ENCODE results near the gene CSMD2.
"Not testable (repeated sequence)": the region's sequence is repeated elsewhere in the genome, so short reads cannot be mapped to it uniquely, and the experiment has no call there.

CSMD2 gene

GRCh38 chr1:33516891-33517567 is 648.0 kb downstream of the CSMD2 start:
- H3K27ac ChIP-seq (ENCODE audit: low read depth, low read length) = no peak overlapping the region

GRCh38 chr1:33516428-33516827 is 648.6 kb downstream of the CSMD2 start:
- Histone ChIP-seq H3K36me3 (ENCODE audit: control insufficient read depth, insufficient read depth, low read length) (no peaks in the 10 kb centered on the region), H3K4me1 (ENCODE audit: control insufficient read depth, insufficient read depth, low read length) (peaks cover 14% of the 10 kb centered on the region), H3K27ac (ENCODE audit: low read depth, low read length) (no peak overlapping the region), H3K9me3 (ENCODE audit: control insufficient read depth, insufficient read depth, low read depth, low read length) (0 out of 2 replicates have a peak, but pooled peaks cover 2% of the 10 kb centered on the region), H3K27me3 (ENCODE audit: control insufficient read depth, insufficient read depth, low read length) (no peaks in the 10 kb centered on the region), H3K9ac (ENCODE audit: low read length) (no peak overlapping the region), H3K4me3 (ENCODE audit: low read depth, low read length) (no peak overlapping the region)

More at GRCh38 chr1:33516891-33517567, 648.0 kb downstream of the CSMD2 start:
- H3K9ac ChIP-seq (ENCODE audit: low read length) = no peak overlapping the region
- no peaks in the 10 kb centered on the region for H3K36me3 ChIP-seq (ENCODE audit: control insufficient read depth, insufficient read depth, low read length)
- 0 out of 2 replicates have a peak, but pooled peaks cover 2% of the 10 kb centered on the region for H3K9me3 ChIP-seq (ENCODE audit: control insufficient read depth, insufficient read depth, low read depth, low read length)
- H3K4me3 ChIP-seq (ENCODE audit: low read depth, low read length) = no peak overlapping the region
- no peaks in the 10 kb centered on the region for H3K27me3 ChIP-seq (ENCODE audit: control insufficient read depth, insufficient read depth, low read length)
- H3K4me1 ChIP-seq (ENCODE audit: control insufficient read depth, insufficient read depth, low read length) = peaks cover 14% of the 10 kb centered on the region

- no peak overlapping the region for H3K4me3 ChIP-seq (ENCODE audit: low read depth, low read length)
- no peak overlapping the region for H3K9ac ChIP-seq (ENCODE audit: low read length)
- H3K27me3 ChIP-seq (ENCODE audit: control insufficient read depth, insufficient read depth, low read length) = no peaks in the 10 kb centered on the region
- H3K27ac ChIP-seq (ENCODE audit: low read depth, low read length) = no peak overlapping the region
- H3K36me3 ChIP-seq (ENCODE audit: control insufficient read depth, insufficient read depth, low read length) = no peaks in the 10 kb centered on the region
- 0 out of 2 replicates have a peak, but pooled peaks cover 2% of the 10 kb centered on the region for H3K9me3 ChIP-seq (ENCODE audit: control insufficient read depth, insufficient read depth, low read depth, low read length)
- peaks cover 14% of the 10 kb centered on the region for H3K4me1 ChIP-seq (ENCODE audit: control insufficient read depth, insufficient read depth, low read length)
Measured at GRCh38 chr1:33515607-33516006, 649.4 kb downstream of the CSMD2 start.

GRCh38 chr1:33515112-33515511 is 649.9 kb downstream of the CSMD2 start:
- H3K4me3 ChIP-seq (ENCODE audit: low read depth, low read length) = no peak overlapping the region
- no peaks in the 10 kb centered on the region for H3K27me3 ChIP-seq (ENCODE audit: control insufficient read depth, insufficient read depth, low read length)
- H3K4me1 ChIP-seq (ENCODE audit: control insufficient read depth, insufficient read depth, low read length) = peaks cover 14% of the 10 kb centered on the region
- H3K27ac ChIP-seq (ENCODE audit: low read depth, low read length) = no peak overlapping the region
- H3K36me3 ChIP-seq (ENCODE audit: control insufficient read depth, insufficient read depth, low read length) = no peaks in the 10 kb centered on the region
- H3K9me3 ChIP-seq (ENCODE audit: control insufficient read depth, insufficient read depth, low read depth, low read length) = 0 out of 2 replicates have a peak, but pooled peaks cover 4% of the 10 kb centered on the region
- no peak overlapping the region for H3K9ac ChIP-seq (ENCODE audit: low read length)

GRCh38 chr1:33512226-33513011 is 652.6 kb downstream of the CSMD2 start:
- Histone ChIP-seq H3K4me3 (ENCODE audit: low read depth, low read length) (no peak overlapping the region), H3K36me3 (ENCODE audit: control insufficient read depth, insufficient read depth, low read length) (no peaks in the 10 kb centered on the region), H3K9ac (ENCODE audit: low read length) (no peak overlapping the region), H3K27ac (ENCODE audit: low read depth, low read length) (no peak overlapping the region), H3K27me3 (ENCODE audit: control insufficient read depth, insufficient read depth, low read length) (no peaks in the 10 kb centered on the region), H3K4me1 (ENCODE audit: control insufficient read depth, insufficient read depth, low read length) (peaks cover 14% of the 10 kb centered on the region), H3K9me3 (ENCODE audit: control insufficient read depth, insufficient read depth, low read depth, low read length) (peaks cover 10% of the 10 kb centered on the region; the same call in 1 of the 2 replicates)

- not testable (repeated sequence) for H3K27ac ChIP-seq (ENCODE audit: low read depth, low read length); H3K9ac ChIP-seq (ENCODE audit: low read length); H3K9me3 ChIP-seq (ENCODE audit: control insufficient read depth, insufficient read depth, low read depth, low read length); H3K36me3 ChIP-seq (ENCODE audit: control insufficient read depth, insufficient read depth, low read length); H3K4me1 ChIP-seq (ENCODE audit: control insufficient read depth, insufficient read depth, low read length); H3K27me3 ChIP-seq (ENCODE audit: control insufficient read depth, insufficient read depth, low read length); H3K4me3 ChIP-seq (ENCODE audit: low read depth, low read length)
Measured at GRCh38 chr1:33509276-33509675, 655.8 kb downstream of the CSMD2 start.

- no peak overlapping the region for H3K4me3 ChIP-seq (ENCODE audit: low read depth, low read length)
- no peak overlapping the region for H3K9ac ChIP-seq (ENCODE audit: low read length)
- H3K9me3 ChIP-seq (ENCODE audit: control insufficient read depth, insufficient read depth, low read depth, low read length) = peaks cover 9% of the 10 kb centered on the region; the same call in 1 of the 2 replicates
- H3K4me1 ChIP-seq (ENCODE audit: control insufficient read depth, insufficient read depth, low read length) = no peaks in the 10 kb centered on the region
- H3K27me3 ChIP-seq (ENCODE audit: control insufficient read depth, insufficient read depth, low read length) = no peaks in the 10 kb centered on the region
- no peaks in the 10 kb centered on the region for H3K36me3 ChIP-seq (ENCODE audit: control insufficient read depth, insufficient read depth, low read length)
- H3K27ac ChIP-seq (ENCODE audit: low read depth, low read length) = no peak overlapping the region
Measured at GRCh38 chr1:33508151-33508550, 656.9 kb downstream of the CSMD2 start.

- H3K4me1 ChIP-seq (ENCODE audit: control insufficient read depth, insufficient read depth, low read length) = no peaks in the 10 kb centered on the region
- no peak overlapping the region for H3K9ac ChIP-seq (ENCODE audit: low read length)
- H3K27ac ChIP-seq (ENCODE audit: low read depth, low read length) = no peak overlapping the region
- H3K27me3 ChIP-seq (ENCODE audit: control insufficient read depth, insufficient read depth, low read length) = no peaks in the 10 kb centered on the region
- H3K9me3 ChIP-seq (ENCODE audit: control insufficient read depth, insufficient read depth, low read depth, low read length) = peaks cover 8% of the 10 kb centered on the region; the same call in 1 of the 2 replicates
- no peak overlapping the region for H3K4me3 ChIP-seq (ENCODE audit: low read depth, low read length)
- no peaks in the 10 kb centered on the region for H3K36me3 ChIP-seq (ENCODE audit: control insufficient read depth, insufficient read depth, low read length)
Measured at GRCh38 chr1:33507661-33508060, 657.4 kb downstream of the CSMD2 start.

GRCh38 chr1:33503506-33503905 is 661.5 kb downstream of the CSMD2 start:
- H3K9ac ChIP-seq (ENCODE audit: low read length) = no peak overlapping the region
- no peaks in the 10 kb centered on the region for H3K27me3 ChIP-seq (ENCODE audit: control insufficient read depth, insufficient read depth, low read length)
- no peaks in the 10 kb centered on the region for H3K4me1 ChIP-seq (ENCODE audit: control insufficient read depth, insufficient read depth, low read length)
- no peaks in the 10 kb centered on the region for H3K36me3 ChIP-seq (ENCODE audit: control insufficient read depth, insufficient read depth, low read length)
- peaks cover 5% of the 10 kb centered on the region; the same call in 1 of the 2 replicates for H3K9me3 ChIP-seq (ENCODE audit: control insufficient read depth, insufficient read depth, low read depth, low read length)
- H3K4me3 ChIP-seq (ENCODE audit: low read depth, low read length) = no peak overlapping the region
- no peak overlapping the region for H3K27ac ChIP-seq (ENCODE audit: low read depth, low read length)

GRCh38 chr1:33502726-33503125 is 662.3 kb downstream of the CSMD2 start:
- no peaks in the 10 kb centered on the region for H3K36me3 ChIP-seq (ENCODE audit: control insufficient read depth, insufficient read depth, low read length)
- H3K27me3 ChIP-seq (ENCODE audit: control insufficient read depth, insufficient read depth, low read length) = no peaks in the 10 kb centered on the region
- H3K4me1 ChIP-seq (ENCODE audit: control insufficient read depth, insufficient read depth, low read length) = no peaks in the 10 kb centered on the region
- H3K4me3 ChIP-seq (ENCODE audit: low read depth, low read length) = no peak overlapping the region
- H3K9ac ChIP-seq (ENCODE audit: low read length) = no peak overlapping the region
- no peak overlapping the region for H3K27ac ChIP-seq (ENCODE audit: low read depth, low read length)
- H3K9me3 ChIP-seq (ENCODE audit: control insufficient read depth, insufficient read depth, low read depth, low read length) = peaks cover 4% of the 10 kb centered on the region; the same call in 1 of the 2 replicates

GRCh38 chr1:33501774-33502173 is 663.3 kb downstream of the CSMD2 start:
- H3K9me3 ChIP-seq (ENCODE audit: control insufficient read depth, insufficient read depth, low read depth, low read length) = peaks cover 11% of the 10 kb centered on the region
- no peak overlapping the region for H3K4me3 ChIP-seq (ENCODE audit: low read depth, low read length)
- H3K36me3 ChIP-seq (ENCODE audit: control insufficient read depth, insufficient read depth, low read length) = peaks cover 4% of the 10 kb centered on the region; the same call in 1 of the 2 replicates
- H3K9ac ChIP-seq (ENCODE audit: low read length) = no peak overlapping the region
- H3K27ac ChIP-seq (ENCODE audit: low read depth, low read length) = no peak overlapping the region
- no peaks in the 10 kb centered on the region for H3K4me1 ChIP-seq (ENCODE audit: control insufficient read depth, insufficient read depth, low read length)
- no peaks in the 10 kb centered on the region for H3K27me3 ChIP-seq (ENCODE audit: control insufficient read depth, insufficient read depth, low read length)
